Articular chondrocyte of knee joint (primary cell): ENCODE results near the gene BARHL1. TPM values are rescaled to one million over a fixed set of nuclear protein-coding genes. Genes with fewer than 3 reads are reported as not detected.

ENCODE experiments used
- total RNA-seq: library from RNA; depleted of rRNA; stranded (reverse); fragments of >200 nt; gene quantifications from 2 replicates; pipeline ENCODE4 v1.2.3, GENCODE V29; 2012

Gene BARHL1
- not detected in 2 replicates for total RNA-seq

DNA sequence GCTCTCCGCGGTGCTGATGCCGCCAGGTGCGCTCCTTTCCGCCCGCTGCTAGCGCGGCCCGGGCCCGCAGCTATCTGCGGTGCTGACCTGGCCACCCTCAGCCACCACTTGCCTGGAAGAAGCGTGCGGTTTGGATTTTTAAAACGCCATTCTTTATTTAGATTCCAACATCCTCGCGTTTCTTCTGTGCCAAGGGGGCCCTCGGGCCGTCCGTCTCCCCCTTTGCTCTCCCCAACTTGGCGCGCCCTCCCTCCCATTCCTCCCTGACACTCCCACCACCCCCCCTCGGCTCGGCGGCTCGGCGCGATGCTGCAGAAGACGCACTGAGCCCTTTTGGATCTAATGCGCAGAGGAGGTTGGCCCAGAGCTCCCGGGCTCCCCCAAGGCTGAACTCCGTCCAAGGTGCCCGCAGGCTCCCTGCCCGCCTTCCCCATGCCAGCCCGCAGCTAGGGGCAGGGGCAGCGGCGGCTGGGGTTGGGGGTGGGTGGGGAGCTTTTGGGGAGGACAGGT lies at the start of gene BARHL1:
BARHL1 (plus strand) TSS at position 331 of the 510 bp plus-strand sequence. CDS start 192 bp downstream, outside the sequence.

Other genes starting within 250 kb of the BARHL1 start
- gene SETX, start 227.6 kb upstream of the BARHL1 start, total RNA-seq, result 98.0 and 109 TPM in 2 replicates
- 9.9 and 11.9 TPM in 2 replicates for gene TTF1, start 175.8 kb upstream of the BARHL1 start, total RNA-seq
- gene CFAP77, start 172.4 kb upstream of the BARHL1 start, total RNA-seq, result 0.13 TPM in 1 of 2 replicates, not detected in the other
- 12.3 and 13.6 TPM in 2 replicates for gene DDX31, start 87.4 kb downstream of the BARHL1 start, total RNA-seq
- 22.2 and 23.1 TPM in 2 replicates for gene GTF3C4, start 87.9 kb downstream of the BARHL1 start, total RNA-seq